BE2C (cell line): ENCODE measurements around the gene TPRA1.

Source experiments
- DNase-seq: peaks from one replicate; pipeline ENCODE4 v3.0.0-alpha.2; 2020
- H3K27me3 ChIP-seq: fragments of 250-450 bp; sonication (Bioruptor Pico); 2 replicates; pipeline ENCODE4 v1.5.1; 2020; ENCODE audit warnings: mild to moderate bottlenecking
- H3K36me3 ChIP-seq: fragments of 250-450 bp; sonication (Bioruptor Pico); 2 replicates; pipeline ENCODE4 v1.5.1; 2020; ENCODE audit warnings: mild to moderate bottlenecking
- H3K4me1 ChIP-seq: fragments of 250-450 bp; sonication (Bioruptor Pico); 2 replicates; pipeline ENCODE4 v1.5.1; 2020
- H3K4me3 ChIP-seq: 2 replicates; pipeline ENCODE4 v1.5.1; 2011; ENCODE audit warnings: low read depth, low read length
- H3K9me3 ChIP-seq: fragments of 250-450 bp; sonication (Bioruptor Pico); 2 replicates; pipeline ENCODE4 v1.5.1; 2020
- CTCF ChIP-seq: IDR thresholded peaks from 2 replicates; pipeline ENCODE4 v1.5.1; 2012; ENCODE audit warnings: mild to moderate bottlenecking, low read depth, low read length

Gene TPRA1

DNA sequence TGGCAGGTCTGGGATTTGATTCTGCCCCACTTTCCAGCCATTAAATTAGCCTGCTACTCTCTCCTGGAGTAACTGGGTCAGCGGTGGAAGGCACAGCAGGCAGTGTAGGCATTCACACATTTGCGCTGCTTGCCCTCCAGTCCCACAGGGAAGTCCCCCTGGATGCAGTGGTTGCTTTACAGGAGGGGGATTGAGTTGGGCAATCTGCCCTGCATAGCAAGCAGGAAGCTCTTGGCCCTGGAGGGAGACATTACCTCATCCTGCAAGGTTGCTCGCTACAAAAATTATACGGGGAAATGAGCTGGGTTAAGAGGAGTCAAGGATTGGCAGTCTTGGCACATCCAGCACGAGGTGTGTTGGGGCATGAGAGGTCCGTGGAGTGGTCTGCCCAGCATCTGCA is 22.4 kb upstream of the TPRA1 start:
- H3K27me3 ChIP-seq: no peaks in the 10 kb centered on the region
- DNase-seq: no peak
- H3K4me1 ChIP-seq: no peaks in the 10 kb centered on the region
- H3K36me3 ChIP-seq: peaks cover 98% of the 10 kb centered on the region
- H3K4me3 ChIP-seq: no peak overlapping the region
- no peaks in the 10 kb centered on the region for H3K9me3 ChIP-seq
- no peak for TF ChIP-seq CTCF

- Histone ChIP-seq H3K4me1 (no peaks in the 10 kb centered on the region), H3K27me3 (no peaks in the 10 kb centered on the region), H3K9me3 (no peaks in the 10 kb centered on the region), H3K36me3 (peaks cover 98% of the 10 kb centered on the region), H3K4me3 (no peak overlapping the region)
- no peak for DNase-seq
- no peak for TF ChIP-seq CTCF
Measured at GRCh38 chr3:127611251-127611650, 20.7 kb upstream of the TPRA1 start.

DNA sequence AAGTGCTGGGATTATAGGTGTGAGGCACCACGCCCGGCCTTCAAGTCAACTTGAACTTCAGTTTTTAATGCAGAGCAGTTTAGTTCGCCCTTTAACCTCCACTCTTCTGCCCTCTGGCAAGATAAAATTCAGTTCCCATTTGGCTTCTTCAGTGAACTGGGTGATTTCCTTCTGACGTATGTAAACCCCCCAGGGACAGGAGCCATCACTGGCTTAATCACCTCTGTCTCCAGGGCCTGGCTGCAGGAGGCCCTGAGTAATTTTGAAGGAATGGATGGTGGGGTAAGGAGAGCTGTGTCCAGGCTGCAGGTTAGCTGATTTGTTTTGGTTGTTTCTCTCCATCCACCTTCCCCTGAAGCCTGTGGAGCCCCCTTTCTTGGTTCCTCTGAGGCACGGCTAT is 19.6 kb upstream of the TPRA1 start:
- no peak for DNase-seq
- Histone ChIP-seq H3K36me3 (peaks cover 96% of the 10 kb centered on the region), H3K9me3 (no peaks in the 10 kb centered on the region), H3K4me3 (no peak overlapping the region), H3K27me3 (no peaks in the 10 kb centered on the region), H3K4me1 (no peaks in the 10 kb centered on the region)
- no peak for TF ChIP-seq CTCF

GRCh38 chr3:127608362-127608718 is 17.8 kb upstream of the TPRA1 start:
- no peak for DNase-seq
- Histone ChIP-seq H3K27me3 (no peaks in the 10 kb centered on the region), H3K36me3 (peaks cover 94% of the 10 kb centered on the region), H3K9me3 (no peaks in the 10 kb centered on the region), H3K4me1 (no peaks in the 10 kb centered on the region), H3K4me3 (no peak overlapping the region)
- TF ChIP-seq CTCF: no peak

- DNase-seq: no peak
- Histone ChIP-seq H3K9me3 (no peaks in the 10 kb centered on the region), H3K4me3 (no peak overlapping the region), H3K4me1 (no peaks in the 10 kb centered on the region), H3K27me3 (no peaks in the 10 kb centered on the region), H3K36me3 (peaks cover 93% of the 10 kb centered on the region)
- no peak for TF ChIP-seq CTCF
Measured at GRCh38 chr3:127607675-127608361, 17.3 kb upstream of the TPRA1 start.

DNA sequence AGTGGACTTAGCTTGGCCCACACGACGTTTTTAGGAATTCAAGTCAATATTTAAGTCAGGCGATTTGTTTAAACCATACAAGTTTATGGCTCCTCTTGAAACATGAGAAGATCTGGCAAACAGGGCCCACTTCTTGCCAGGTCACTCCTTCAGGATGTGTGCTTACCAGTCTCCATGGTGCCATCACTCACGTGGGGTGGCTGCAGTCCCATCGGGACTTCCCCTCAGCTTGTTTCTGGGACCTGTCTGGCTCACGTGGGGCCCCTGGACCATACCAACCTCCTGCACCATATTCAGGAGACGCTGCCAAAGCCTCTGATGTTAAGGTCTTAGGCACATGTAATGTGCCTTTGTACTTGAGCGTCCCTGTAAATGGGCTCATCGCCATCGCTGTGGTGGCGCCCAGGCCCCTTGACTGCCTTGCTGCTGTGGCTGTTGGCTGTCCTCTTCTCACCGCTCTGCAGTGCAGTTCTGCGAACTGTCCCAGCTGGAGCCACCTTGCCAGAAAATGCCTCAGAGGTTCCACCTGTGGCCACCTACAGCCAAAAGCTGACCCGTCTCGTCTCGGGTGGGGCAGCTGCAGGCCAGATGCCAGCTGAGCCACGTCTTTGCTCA is 16.6 kb upstream of the TPRA1 start:
- Histone ChIP-seq H3K4me3 (no peak overlapping the region), H3K4me1 (no peaks in the 10 kb centered on the region), H3K27me3 (no peaks in the 10 kb centered on the region), H3K9me3 (no peaks in the 10 kb centered on the region), H3K36me3 (peaks cover 91% of the 10 kb centered on the region)
- DNase-seq: no peak
- TF ChIP-seq CTCF: no peak
